ENCODE measurements around the gene HDAC9. TPM values are rescaled to one million over a fixed set of nuclear protein-coding genes. Genes with fewer than 3 reads are reported as not detected.
"Not testable (repeated sequence)": the region's sequence is repeated elsewhere in the genome, so short reads cannot be mapped to it uniquely, and the experiment has no call there.

HDAC9 gene
- total RNA-seq, 1 donor from 2014 or later: 3.6 TPM

DNA sequence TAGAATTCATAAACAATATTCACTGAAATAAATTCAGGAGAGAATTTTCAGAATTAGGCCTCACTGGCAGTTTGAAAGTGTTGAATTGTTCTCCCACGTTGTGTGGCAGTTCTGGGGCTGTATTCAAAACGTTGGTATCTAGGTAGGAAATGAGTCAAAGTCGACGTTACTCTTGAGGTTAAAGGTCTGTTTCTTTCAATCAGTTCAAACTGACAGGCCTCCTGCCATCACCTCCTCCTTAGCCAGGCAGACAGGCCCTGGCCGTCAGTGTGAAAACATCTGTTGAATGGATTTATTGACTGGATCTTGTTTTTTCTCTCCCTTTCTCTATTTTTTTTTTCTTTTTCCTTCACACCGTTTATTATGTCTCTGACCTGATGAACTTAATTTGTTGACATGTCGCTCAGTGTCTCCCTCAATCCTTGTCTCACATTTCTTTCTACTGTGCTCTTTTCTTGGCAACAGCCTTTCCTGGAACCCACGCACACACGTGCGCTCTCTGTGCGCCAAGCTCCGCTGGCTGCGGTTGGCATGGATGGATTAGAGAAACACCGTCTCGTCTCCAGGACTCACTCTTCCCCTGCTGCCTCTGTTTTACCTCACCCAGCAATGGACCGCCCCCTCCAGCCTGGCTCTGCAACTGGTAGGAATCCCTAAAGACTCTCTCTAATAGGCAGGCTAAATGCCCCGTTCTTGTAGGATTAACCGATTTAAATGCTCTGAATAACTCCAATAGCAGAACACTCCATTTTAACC lies 231.7 kb downstream of the HDAC9 start:
- TF ChIP-seq CTCF (IDR thresholded peaks at IDR 0.05; ENCODE audit: unreplicated experiment): no peak
- no peak overlapping the region for H3K27ac Mint-ChIP-seq
- peaks cover 6% of the 10 kb centered on the region for H3K4me1 Mint-ChIP-seq (ENCODE audit: low read depth)
- no peaks in the 10 kb centered on the region for H3K9me3 Mint-ChIP-seq (ENCODE audit: low read depth)
- no peaks in the 10 kb centered on the region for H3K36me3 Mint-ChIP-seq (ENCODE audit: insufficient read depth)
- H3K27me3 Mint-ChIP-seq: no peaks in the 10 kb centered on the region
- no peak overlapping the region for H3K4me3 Mint-ChIP-seq (ENCODE audit: low read depth)
- DNase-seq (ENCODE audit: low spot score, unreplicated experiment): no peak

DNA sequence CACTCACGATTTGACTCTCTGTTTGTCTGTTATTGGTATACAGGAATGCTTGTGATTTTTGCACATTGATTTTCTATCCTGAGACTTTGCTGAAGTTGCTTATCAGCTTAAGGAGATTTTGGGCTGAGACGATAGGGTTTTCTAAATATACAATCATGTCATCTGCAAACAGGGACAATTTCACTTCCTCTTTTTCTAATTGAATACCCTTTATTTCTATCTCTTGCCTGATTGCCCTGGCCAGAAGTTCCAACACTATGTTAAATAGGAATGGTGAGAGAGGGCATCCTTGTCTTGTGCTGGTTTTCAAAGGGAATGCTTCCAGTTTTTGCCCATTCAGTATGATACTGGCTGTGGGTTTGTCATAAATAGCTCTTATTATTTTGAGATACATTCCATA lies 240.5 kb downstream of the HDAC9 start:
- DNase-seq (ENCODE audit: low spot score, unreplicated experiment); H3K4me3 Mint-ChIP-seq (ENCODE audit: low read depth); H3K36me3 Mint-ChIP-seq (ENCODE audit: insufficient read depth); H3K27me3 Mint-ChIP-seq; H3K4me1 Mint-ChIP-seq (ENCODE audit: low read depth); H3K27ac Mint-ChIP-seq: not testable (repeated sequence)
- peaks cover 18% of the 10 kb centered on the region for H3K9me3 Mint-ChIP-seq (ENCODE audit: low read depth)

GRCh38 chr7:18740579-18740988 lies 245.0 kb downstream of the HDAC9 start:
- no peak overlapping the region for H3K4me3 Mint-ChIP-seq (ENCODE audit: low read depth)
- DNase-seq (ENCODE audit: low spot score, unreplicated experiment): no peak
- H3K27me3 Mint-ChIP-seq: no peaks in the 10 kb centered on the region
- H3K9me3 Mint-ChIP-seq (ENCODE audit: low read depth): peaks cover 9% of the 10 kb centered on the region
- no peak overlapping the region for H3K27ac Mint-ChIP-seq
- H3K36me3 Mint-ChIP-seq (ENCODE audit: insufficient read depth): no peaks in the 10 kb centered on the region
- H3K4me1 Mint-ChIP-seq (ENCODE audit: low read depth): no peaks in the 10 kb centered on the region
- no peak for TF ChIP-seq CTCF (IDR thresholded peaks at IDR 0.05; ENCODE audit: unreplicated experiment)

GRCh38 chr7:18753972-18754610 lies 258.5 kb downstream of the HDAC9 start:
- no peak for TF ChIP-seq CTCF (IDR thresholded peaks at IDR 0.05; ENCODE audit: unreplicated experiment)
- Mint-ChIP-seq H3K4me3 (ENCODE audit: low read depth) (no peak overlapping the region), H3K27ac (no peak overlapping the region)

DNA sequence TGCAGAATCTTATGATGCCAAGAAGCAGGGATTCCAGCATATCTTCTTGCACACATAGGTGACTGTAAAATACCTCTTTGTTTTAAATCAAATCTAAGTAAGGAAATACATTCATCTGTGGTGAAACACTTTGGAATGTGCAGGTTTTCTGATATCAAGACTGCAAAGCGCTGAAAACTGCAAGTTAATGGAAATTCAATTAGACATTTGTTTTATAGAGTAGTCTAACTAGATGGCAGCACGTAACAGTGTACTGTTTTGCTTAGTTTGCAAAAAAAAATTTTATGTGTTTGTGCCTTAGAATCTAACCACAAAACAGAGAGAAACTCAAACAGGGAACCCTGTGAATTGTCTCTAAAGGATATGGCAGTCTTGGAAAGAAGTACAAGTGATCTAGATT lies 259.2 kb downstream of the HDAC9 start:
- H3K9me3 Mint-ChIP-seq (ENCODE audit: low read depth): no peaks in the 10 kb centered on the region
- H3K4me3 Mint-ChIP-seq (ENCODE audit: low read depth): no peak overlapping the region
- H3K27me3 Mint-ChIP-seq: no peaks in the 10 kb centered on the region
- DNase-seq (ENCODE audit: low spot score, unreplicated experiment): no peak
- H3K4me1 Mint-ChIP-seq (ENCODE audit: low read depth): no peaks in the 10 kb centered on the region
- no peak for TF ChIP-seq CTCF (IDR thresholded peaks at IDR 0.05; ENCODE audit: unreplicated experiment)
- H3K36me3 Mint-ChIP-seq (ENCODE audit: insufficient read depth): no peaks in the 10 kb centered on the region
- no peak overlapping the region for H3K27ac Mint-ChIP-seq

More at GRCh38 chr7:18753972-18754610, 258.5 kb downstream of the HDAC9 start:
- Mint-ChIP-seq H3K4me1 (ENCODE audit: low read depth) (no peaks in the 10 kb centered on the region), H3K27me3 (no peaks in the 10 kb centered on the region), H3K36me3 (ENCODE audit: insufficient read depth) (no peaks in the 10 kb centered on the region), H3K9me3 (ENCODE audit: low read depth) (no peaks in the 10 kb centered on the region)
- no peak for DNase-seq (ENCODE audit: low spot score, unreplicated experiment)

DNA sequence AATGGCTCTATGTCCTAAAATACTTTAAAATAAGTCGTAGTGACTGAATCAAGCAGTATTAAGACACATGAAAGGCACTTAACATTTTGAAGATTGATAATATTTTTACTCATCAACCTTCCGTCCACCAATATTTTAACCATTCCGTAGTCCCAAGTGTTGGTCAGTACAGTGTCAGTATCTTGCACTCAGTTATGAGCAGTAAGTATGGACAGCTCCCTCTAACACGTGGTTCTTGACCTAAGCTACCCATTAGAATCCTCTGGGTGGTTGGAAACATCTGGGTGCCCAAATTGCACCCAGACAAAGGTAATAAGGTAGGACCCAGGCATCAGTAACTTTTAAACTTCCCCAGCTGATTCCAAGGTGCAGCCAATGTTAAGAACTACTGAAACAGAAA lies 260.2 kb downstream of the HDAC9 start:
- H3K36me3 Mint-ChIP-seq (ENCODE audit: insufficient read depth): no peaks in the 10 kb centered on the region
- H3K27me3 Mint-ChIP-seq: no peaks in the 10 kb centered on the region
- H3K4me3 Mint-ChIP-seq (ENCODE audit: low read depth): no peak overlapping the region
- H3K4me1 Mint-ChIP-seq (ENCODE audit: low read depth): peaks cover 4% of the 10 kb centered on the region
- H3K9me3 Mint-ChIP-seq (ENCODE audit: low read depth): no peaks in the 10 kb centered on the region
- no peak overlapping the region for H3K27ac Mint-ChIP-seq
- DNase-seq (ENCODE audit: low spot score, unreplicated experiment): no peak
- no peak for TF ChIP-seq CTCF (IDR thresholded peaks at IDR 0.05; ENCODE audit: unreplicated experiment)

Data from progenitor cell of endocrine pancreas (in vitro differentiated cells).